NOMO-1 treated with DMSO at 0.1 percent for 48 hours (cell line): Measurements from ENCODE around the gene DPYSL5.

Experiments
- DNase-seq: peaks from one replicate; lab custom pipeline; 2025; ENCODE audit not compliant: unreplicated experiment; lab: John Stamatoyannopoulos, UW

Gene DPYSL5

GRCh38 chr2:26845021-26845420, 2.9 kb upstream of the DPYSL5 start:
- DNase-seq = no peak

GRCh38 chr2:26846334-26847306, 1.3 kb upstream of the DPYSL5 start:
- DNase-seq = peak; percentile 70

- no peak for DNase-seq
These were observed 651 bp upstream of the DPYSL5 start for GRCh38 chr2:26847307-26847654.

- DNase-seq = no peak
These were observed 564 bp downstream of the DPYSL5 start for GRCh38 chr2:26848336-26849055.

GRCh38 chr2:26849056-26849999, 1.4 kb downstream of the DPYSL5 start:
- DNase-seq = no peak

- DNase-seq = no peak
These were observed 2.1 kb downstream of the DPYSL5 start for GRCh38 chr2:26850000-26850431.

GRCh38 chr2:26850505-26850904, 2.6 kb downstream of the DPYSL5 start:
- DNase-seq = no peak

GRCh38 chr2:26852405-26853306, 4.7 kb downstream of the DPYSL5 start:
- DNase-seq = no peak

- DNase-seq = no peak
These were observed 5.8 kb downstream of the DPYSL5 start for GRCh38 chr2:26853751-26854150.

- no peak for DNase-seq
These were observed 6.4 kb downstream of the DPYSL5 start for GRCh38 chr2:26854283-26854827.

- DNase-seq = no peak
These were observed 7.5 kb downstream of the DPYSL5 start for GRCh38 chr2:26855466-26855865.

GRCh38 chr2:26859622-26860021, 11.7 kb downstream of the DPYSL5 start:
- no peak for DNase-seq

GRCh38 chr2:26860211-26860850, 12.4 kb downstream of the DPYSL5 start:
- no peak for DNase-seq

GRCh38 chr2:26861610-26862224, 13.8 kb downstream of the DPYSL5 start:
- no peak for DNase-seq

- DNase-seq = no peak
These were observed 16.3 kb downstream of the DPYSL5 start for GRCh38 chr2:26864226-26864625.

- no peak for DNase-seq
These were observed 16.7 kb downstream of the DPYSL5 start for GRCh38 chr2:26864646-26865045.

GRCh38 chr2:26870585-26871095, 22.7 kb downstream of the DPYSL5 start:
- DNase-seq = no peak

GRCh38 chr2:26873286-26873983, 25.5 kb downstream of the DPYSL5 start:
- no peak for DNase-seq
